NCI-H510A treated with DMSO at 0.1 percent for 48 hours (cell line): ENCODE data around the gene HEATR9.

ENCODE experiments used
- DNase-seq: peaks from one replicate; lab custom pipeline; 2025; lab: John Stamatoyannopoulos, UW

HEATR9 gene

GRCh38 chr17:35808240-35808961, 60.3 kb downstream of the HEATR9 start:
- no peak for DNase-seq

GRCh38 chr17:35807371-35808144, 61.1 kb downstream of the HEATR9 start:
- DNase-seq, result no peak
